Naive thymus-derived CD8-positive, alpha-beta T cell (primary cell): ENCODE measurements around the gene TEC. TPM values are rescaled to one million over a fixed set of nuclear protein-coding genes. Genes with fewer than 3 reads are reported as not detected.
"Not testable (repeated sequence)": the region's sequence is repeated elsewhere in the genome, so short reads cannot be mapped to it uniquely, and the experiment has no call there.

Source experiments
- ATAC-seq, 2 donors: fragments of 150-1000 bp; cut with Tn5 transposase in 1 of 2; sonication (Bioruptor Pico), chemical (Tn5 transposase) in 1 of 2; 1 replicate in 1 of 2; 2 replicates in 1 of 2; pipeline ENCODE4 v1.10.0; 2021; ENCODE audit warnings: mild to moderate bottlenecking in 2 of 2, moderate library complexity in 2 of 2
- POLR2A ChIA-PET: fragments of 350-600 bp; sonication (Branson Sonifier 250); formaldehyde crosslinking; loops from one replicate; lab custom pipeline; 2021; ENCODE audit warnings: antibody characterized with exemption; lab: Charles Lee
- DNase-seq, 10 donors: peaks; one replicate each; pipeline versions ENCODE4 v3.0.0 to v3.0.0-alpha.2; 2020 to 2022
- H3K27ac Mint-ChIP-seq, 10 donors: one replicate each; pipeline ENCODE4 v1.8.0; 2020 to 2022; ENCODE audit warnings: mild to moderate bottlenecking in 10 of 10, mixed read lengths in 10 of 10, moderate library complexity in 4 of 10, inconsistent platforms in 1 of 10
- H3K27me3 Mint-ChIP-seq, 5 donors: one replicate each; pipeline ENCODE4 v1.8.0; 2021 to 2022; ENCODE audit warnings: mixed read lengths in 5 of 5
- H3K36me3 Mint-ChIP-seq, 3 donors: one replicate each; pipeline ENCODE4 v1.8.0; 2020 to 2022; ENCODE audit warnings: mixed read lengths in 3 of 3, mild to moderate bottlenecking in 2 of 3, inconsistent platforms in 1 of 3
- H3K4me1 Mint-ChIP-seq, 4 donors: one replicate each; pipeline ENCODE4 v1.8.0; 2021 to 2022; ENCODE audit warnings: mixed read lengths in 4 of 4
- H3K4me3 Mint-ChIP-seq, 10 donors: one replicate each; pipeline ENCODE4 v1.8.0; 2020 to 2022; ENCODE audit warnings: mild to moderate bottlenecking in 10 of 10, mixed read lengths in 10 of 10, moderate library complexity in 6 of 10, inconsistent platforms in 1 of 10
- H3K9me3 Mint-ChIP-seq, 9 donors: one replicate each; pipeline ENCODE4 v1.8.0; 2020 to 2022; ENCODE audit warnings: mixed read lengths in 9 of 9, mild to moderate bottlenecking in 3 of 9, inconsistent platforms in 1 of 9, moderate library complexity in 1 of 9
- polyA plus RNA-seq, 3 donors: library from polyadenylated mRNA; unstranded; fragments of 300-500 nt; fragmentation: Illumina TruSeq; gene quantifications; one replicate each; pipeline ENCODE4 v1.2.3, GENCODE V29; 2021
- total RNA-seq, 8 experiments: library from RNA in 2 of 8; stranded (reverse) in 2 of 8; gene quantifications; one replicate each; pipeline ENCODE4 v1.2.3 and lab custom pipeline; 2021 to 2026

The TEC gene
- total and polyA plus RNA-seq, 5 experiments from 2014 or later: 1.1 to 4.7 (median 2.5) TPM

GRCh38 chr4:48188390-48188789, 81.2 kb downstream of the TEC start:
- ATAC-seq (no peak), DNase-seq (no peak)
- no peaks in the 10 kb centered on the region for H3K4me1 Mint-ChIP-seq
- no peaks in the 10 kb centered on the region for H3K36me3 Mint-ChIP-seq
- no peak overlapping the region for H3K4me3 Mint-ChIP-seq
- H3K27ac Mint-ChIP-seq: no peak overlapping the region
- POLR2A ChIA-PET: no interaction called here
- no peaks in the 10 kb centered on the region for H3K27me3 Mint-ChIP-seq
- no peaks in the 10 kb centered on the region for H3K9me3 Mint-ChIP-seq

DNA sequence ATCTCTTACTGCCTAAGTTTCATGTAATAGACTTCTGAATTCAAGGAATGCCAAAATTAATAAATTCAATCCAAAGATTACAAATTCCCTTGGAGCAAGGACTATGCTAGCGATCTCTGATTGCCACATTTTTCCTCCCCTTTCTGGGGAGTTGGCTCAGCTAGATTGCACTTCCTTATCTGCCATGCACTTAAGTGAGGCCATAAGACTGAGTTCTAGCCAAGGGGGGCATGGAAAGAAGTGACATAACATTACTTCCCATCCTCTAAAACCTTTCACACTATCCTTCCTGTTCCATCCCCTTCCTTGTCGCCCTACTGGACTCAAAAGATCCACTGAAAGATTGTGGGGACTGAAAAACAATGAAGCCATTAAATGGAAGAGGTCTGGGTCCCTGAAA, 81.8 kb downstream of the TEC start:
- H3K27ac Mint-ChIP-seq: no peak overlapping the region
- ATAC-seq (no peak), DNase-seq (no peak)
- H3K36me3 Mint-ChIP-seq: no peaks in the 10 kb centered on the region
- H3K9me3 Mint-ChIP-seq: no peaks in the 10 kb centered on the region
- no peaks in the 10 kb centered on the region for H3K27me3 Mint-ChIP-seq
- no peak overlapping the region for H3K4me3 Mint-ChIP-seq
- POLR2A ChIA-PET: no interaction called here
- H3K4me1 Mint-ChIP-seq: no peaks in the 10 kb centered on the region

DNA sequence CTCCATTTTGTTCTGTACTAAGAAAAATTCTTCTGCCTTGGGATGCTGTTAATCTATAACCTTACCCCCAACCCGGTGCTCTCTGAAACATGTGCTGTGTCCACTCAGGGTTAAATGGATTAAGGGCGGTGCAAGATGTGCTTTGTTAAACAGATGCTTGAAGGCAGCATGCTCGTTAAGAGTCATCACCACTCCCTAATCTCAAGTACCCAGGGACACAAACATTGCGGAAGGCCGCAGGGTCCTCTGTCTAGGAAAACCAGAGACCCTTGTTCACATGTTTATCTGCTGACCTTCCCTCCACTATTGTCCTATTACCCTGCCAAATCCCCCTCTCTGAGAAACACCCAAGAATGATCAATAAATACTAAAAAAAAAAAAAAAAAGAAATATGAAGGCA, 82.6 kb downstream of the TEC start:
- H3K27ac Mint-ChIP-seq, H3K4me1 Mint-ChIP-seq, ATAC-seq, POLR2A ChIA-PET, H3K4me3 Mint-ChIP-seq, H3K36me3 Mint-ChIP-seq, DNase-seq, H3K9me3 Mint-ChIP-seq, H3K27me3 Mint-ChIP-seq: not testable (repeated sequence)

- not testable (repeated sequence) for H3K36me3 Mint-ChIP-seq
Measured at GRCh38 chr4:48186394-48186793, 83.2 kb downstream of the TEC start.

GRCh38 chr4:48184882-48185281, 84.8 kb downstream of the TEC start:
- Mint-ChIP-seq H3K4me3 (no peak overlapping the region), H3K27me3 (no peaks in the 10 kb centered on the region), H3K27ac (no peak overlapping the region), H3K9me3 (no peaks in the 10 kb centered on the region), H3K4me1 (no peaks in the 10 kb centered on the region), H3K36me3 (no peaks in the 10 kb centered on the region)
- ATAC-seq (no peak), DNase-seq (no peak)
- POLR2A ChIA-PET: no interaction called here

More at GRCh38 chr4:48186394-48186793, 83.2 kb downstream of the TEC start:
- H3K4me3 Mint-ChIP-seq, H3K27me3 Mint-ChIP-seq, POLR2A ChIA-PET, H3K4me1 Mint-ChIP-seq, H3K9me3 Mint-ChIP-seq, ATAC-seq, H3K27ac Mint-ChIP-seq: not testable (repeated sequence)
- peak in 1 of 10 donors; percentile 62 for DNase-seq

DNA sequence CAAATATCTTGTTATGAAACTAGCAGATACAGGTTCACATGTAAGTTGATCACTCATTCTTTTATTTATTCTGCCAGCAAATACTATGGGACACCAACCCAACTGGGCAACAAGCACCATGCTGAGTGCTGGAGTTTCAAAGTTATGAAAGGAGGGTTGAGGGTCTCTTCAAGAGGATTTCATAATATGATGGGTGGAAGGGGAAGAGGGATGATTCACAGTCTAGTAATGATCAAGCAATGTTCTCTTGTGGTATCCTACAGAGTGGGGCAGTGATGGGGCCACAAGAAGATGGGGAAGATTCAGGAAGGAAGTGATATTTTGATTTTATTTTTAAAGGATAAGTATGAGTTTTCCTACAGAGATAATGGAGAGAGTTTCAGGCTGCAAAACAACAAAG, 89.4 kb downstream of the TEC start:
- Mint-ChIP-seq H3K9me3 (peaks cover 0 to 18% (median 3%) of the 10 kb centered on the region in 9 donors), H3K27ac (no peak overlapping the region), H3K27me3 (no peaks in the 10 kb centered on the region), H3K4me1 (peaks cover 0 to 6% (median 0%) of the 10 kb centered on the region in 4 donors), H3K36me3 (peaks cover 0 to 13% (median 11%) of the 10 kb centered on the region in 3 donors), H3K4me3 (no peak overlapping the region)
- ATAC-seq (no peak), DNase-seq (no peak)
- POLR2A ChIA-PET: no interaction called here

DNA sequence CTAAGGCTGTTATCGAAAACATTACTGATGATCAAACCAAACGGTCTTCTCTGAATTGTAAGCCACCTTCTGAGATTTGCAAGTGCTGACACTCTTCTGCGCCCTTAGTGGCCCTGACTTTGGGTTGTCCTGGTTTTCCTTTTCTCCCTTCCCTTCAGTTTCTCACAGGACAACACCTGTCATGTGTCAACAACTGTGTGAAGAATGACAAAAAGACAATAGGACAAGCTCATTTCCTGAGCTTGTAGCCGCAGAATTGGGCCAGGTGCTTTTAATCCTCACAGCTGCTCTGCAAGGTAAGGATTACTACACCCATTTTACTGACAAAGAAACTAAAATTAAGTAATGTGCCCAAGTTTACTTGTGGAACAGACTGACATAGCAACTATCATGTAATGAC, 90.7 kb downstream of the TEC start:
- ATAC-seq (no peak), DNase-seq (no peak)
- Mint-ChIP-seq H3K27ac (peak overlapping the region in 1 of 10 donors; percentile 27), H3K27me3 (no peaks in the 10 kb centered on the region), H3K4me3 (no peak overlapping the region), H3K36me3 (peaks cover 0 to 13% (median 11%) of the 10 kb centered on the region in 3 donors), H3K4me1 (peaks cover 0 to 6% (median 0%) of the 10 kb centered on the region in 4 donors), H3K9me3 (peaks cover 0 to 18% (median 3%) of the 10 kb centered on the region in 9 donors)
- POLR2A ChIA-PET: no interaction called here

- Mint-ChIP-seq H3K4me3 (no peak overlapping the region), H3K27ac (no peak overlapping the region), H3K9me3 (peaks cover 0 to 18% (median 3%) of the 10 kb centered on the region in 9 donors), H3K4me1 (peaks cover 0 to 6% (median 0%) of the 10 kb centered on the region in 4 donors), H3K36me3 (peaks cover 0 to 13% (median 11%) of the 10 kb centered on the region in 3 donors), H3K27me3 (no peaks in the 10 kb centered on the region)
- DNase-seq (no peak), ATAC-seq (no peak)
- POLR2A ChIA-PET: no interaction called here
Measured at GRCh38 chr4:48175806-48176205, 93.8 kb downstream of the TEC start.

DNA sequence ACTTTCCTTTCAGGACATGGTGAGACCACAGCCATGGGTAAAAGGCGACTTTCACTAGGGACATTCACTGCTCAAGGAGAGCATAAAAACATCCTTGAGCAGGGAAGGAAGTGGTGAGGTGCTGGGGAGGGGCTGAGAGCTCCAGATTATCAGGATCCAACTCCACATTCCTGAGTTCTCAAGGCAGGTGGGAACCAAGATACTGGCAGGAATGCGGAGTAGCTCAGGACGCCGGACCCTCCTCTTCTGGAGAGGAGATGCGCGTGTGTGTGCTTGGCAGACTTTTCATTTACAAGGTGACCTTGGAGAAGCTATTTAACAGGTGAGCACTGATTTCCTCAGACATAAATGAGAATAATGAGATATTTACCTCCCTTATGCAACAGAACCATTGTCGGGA, 94.3 kb downstream of the TEC start:
- Mint-ChIP-seq H3K4me1 (peaks cover 0 to 6% (median 0%) of the 10 kb centered on the region in 4 donors), H3K36me3 (peaks cover 0 to 13% (median 11%) of the 10 kb centered on the region in 3 donors), H3K27ac (no peak overlapping the region), H3K9me3 (peaks cover 0 to 18% (median 3%) of the 10 kb centered on the region in 9 donors), H3K4me3 (no peak overlapping the region), H3K27me3 (no peaks in the 10 kb centered on the region)
- ATAC-seq: no peak
- POLR2A ChIA-PET: no interaction called here
- DNase-seq: no peak

- POLR2A ChIA-PET: no interaction called here
- Mint-ChIP-seq H3K27me3 (no peaks in the 10 kb centered on the region), H3K36me3 (peaks cover 0 to 10% (median 9%) of the 10 kb centered on the region in 3 donors), H3K27ac (no peak overlapping the region), H3K4me3 (no peak overlapping the region), H3K9me3 (peaks cover 0 to 12% (median 2%) of the 10 kb centered on the region in 9 donors), H3K4me1 (no peaks in the 10 kb centered on the region)
- DNase-seq (no peak), ATAC-seq (no peak)
Measured at GRCh38 chr4:48173056-48173991, 96.3 kb downstream of the TEC start.

DNA sequence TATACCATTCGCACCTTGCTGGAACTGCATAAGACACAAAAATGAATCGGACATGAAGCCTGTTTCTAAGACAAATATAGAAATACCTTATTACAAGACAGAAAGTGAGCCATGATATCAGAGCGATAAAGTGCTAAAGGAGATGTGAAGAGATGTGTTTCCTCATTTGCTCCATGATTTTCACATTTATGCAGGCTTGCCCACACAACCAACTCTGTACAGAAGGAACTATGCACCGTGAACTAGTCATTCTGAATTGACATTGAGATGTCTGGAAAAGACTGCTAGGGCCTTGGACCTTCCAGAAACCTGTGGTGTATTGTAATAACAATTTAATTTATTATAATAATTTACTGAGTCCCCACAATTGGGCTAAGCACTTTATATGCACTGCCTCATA, 97.0 kb downstream of the TEC start:
- H3K4me1 Mint-ChIP-seq: no peaks in the 10 kb centered on the region
- no peak for DNase-seq
- no peak for ATAC-seq
- POLR2A ChIA-PET: no interaction called here
- peaks cover 6 to 10% (median 6%) of the 10 kb centered on the region in 3 donors for H3K36me3 Mint-ChIP-seq
- no peaks in the 10 kb centered on the region for H3K27me3 Mint-ChIP-seq
- peaks cover 0 to 5% (median 0%) of the 10 kb centered on the region in 9 donors for H3K9me3 Mint-ChIP-seq
- no peak overlapping the region for H3K4me3 Mint-ChIP-seq
- no peak overlapping the region for H3K27ac Mint-ChIP-seq

DNA sequence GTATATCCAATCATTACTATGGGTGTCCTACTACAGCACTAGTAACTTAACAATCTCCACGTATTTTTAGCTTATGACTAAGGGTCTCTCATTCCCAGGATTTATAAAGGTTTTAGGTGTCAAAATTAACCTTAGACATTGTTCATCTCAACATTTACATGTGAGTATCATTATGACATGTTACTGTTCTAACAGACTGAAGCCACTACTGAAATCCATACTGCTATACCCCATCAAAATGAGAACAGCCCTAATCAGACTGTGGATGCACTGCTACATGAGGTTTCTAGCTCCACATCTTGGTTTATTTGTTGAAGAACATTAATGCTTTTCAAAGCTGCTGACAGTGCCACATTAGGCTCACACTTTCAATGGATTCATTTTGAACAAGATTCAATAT, 100.0 kb downstream of the TEC start:
- POLR2A ChIA-PET: no interaction called here
- Mint-ChIP-seq H3K27ac (no peak overlapping the region), H3K36me3 (peaks cover 6 to 20% (median 19%) of the 10 kb centered on the region in 3 donors), H3K27me3 (no peaks in the 10 kb centered on the region), H3K4me1 (no peaks in the 10 kb centered on the region), H3K4me3 (no peak overlapping the region), H3K9me3 (no peaks in the 10 kb centered on the region)
- ATAC-seq (no peak), DNase-seq (no peak)

DNA sequence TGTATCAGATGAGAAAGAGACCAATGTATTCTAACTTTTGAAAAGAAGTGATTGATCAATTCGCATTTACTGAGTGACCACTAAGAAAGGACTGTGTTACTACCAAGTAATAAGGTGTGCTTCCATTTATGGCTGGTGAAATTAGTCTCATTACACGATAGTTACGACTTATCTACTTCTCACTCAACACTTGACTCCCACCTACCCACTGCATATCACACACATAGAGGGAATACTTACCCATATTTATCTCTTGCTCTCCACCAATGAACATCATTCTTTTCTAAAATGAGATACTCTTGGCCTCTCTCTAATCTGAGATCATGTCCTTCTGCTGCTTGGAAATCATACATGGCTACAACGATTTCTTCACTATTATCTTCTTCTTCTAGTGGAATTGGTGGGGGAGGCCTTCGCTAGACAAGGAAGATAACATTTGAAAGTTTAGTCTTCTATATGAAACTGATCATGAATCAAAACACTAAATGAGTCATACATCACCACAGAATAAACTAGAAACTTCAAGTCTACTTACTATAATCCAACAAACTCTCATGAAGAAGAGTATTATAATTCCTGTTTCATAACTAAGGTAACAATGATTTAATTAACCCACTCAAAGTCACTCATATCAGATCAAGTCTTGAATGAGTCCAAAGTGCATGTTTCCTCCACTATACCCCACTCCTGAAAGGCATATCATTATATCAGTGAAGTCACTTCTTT, 101.9 kb downstream of the TEC start:
- no peak for DNase-seq
- no peaks in the 10 kb centered on the region for H3K27me3 Mint-ChIP-seq
- no peak overlapping the region for H3K27ac Mint-ChIP-seq
- H3K36me3 Mint-ChIP-seq: peaks cover 6 to 20% (median 19%) of the 10 kb centered on the region in 3 donors
- POLR2A ChIA-PET: no interaction called here
- ATAC-seq: no peak
- H3K9me3 Mint-ChIP-seq: no peaks in the 10 kb centered on the region
- peaks cover 0 to 4% (median 0%) of the 10 kb centered on the region in 4 donors for H3K4me1 Mint-ChIP-seq
- no peak overlapping the region for H3K4me3 Mint-ChIP-seq
